SK-N-DZ (cell line): ENCODE data around the gene DNAH12.

Experiments used
- small RNA-seq, 2 experiments: library from RNA; depleted of rRNA; stranded (forward); fragments of <200 nt; gene quantifications; one replicate each; pipeline ENCODE3, GENCODE V24; 2014

DNAH12 gene

Small RNA genes lying within 50 kb of the gene (small RNA-seq; reads per million reads assigned to genes)
- 0 reads per million in 2 experiments for gene RF00019
- 0 reads per million in 2 experiments for gene RNU6-108P
- gene RNU6-1181P: 0 reads per million in 2 experiments
- 0 reads per million in 2 experiments for gene RNU6-483P
